ENCODE data around the gene DTX4.

Gene DTX4

DNA sequence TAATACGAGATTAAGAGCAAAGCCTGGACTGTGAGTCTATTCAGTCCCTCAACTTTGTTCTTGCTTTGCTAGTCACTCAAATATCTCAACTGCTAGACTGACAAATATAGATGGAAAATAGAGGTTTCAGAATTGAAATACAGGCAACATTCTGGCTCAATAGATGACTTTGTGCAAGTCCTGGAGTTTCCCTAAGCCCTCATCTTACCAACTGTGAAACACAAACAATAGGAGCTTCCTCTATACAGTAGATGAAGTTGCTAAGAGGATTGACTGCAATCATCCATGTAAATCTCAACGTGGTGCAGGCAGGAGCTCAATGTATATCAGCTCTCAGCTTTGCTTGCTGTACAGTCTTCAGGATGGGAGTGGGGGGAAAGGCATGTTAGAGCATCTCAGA, 47.0 kb downstream of the DTX4 start:
- Histone ChIP-seq H3K9me3 (ENCODE audit: control insufficient read depth, insufficient read depth, low read depth, low read length) (no peaks in the 10 kb centered on the region), H3K27ac (ENCODE audit: extremely low read depth, low read depth, low read length) (no peak overlapping the region), H3K4me3 (ENCODE audit: low read depth, low read length) (no peak overlapping the region), H3K36me3 (ENCODE audit: control insufficient read depth in 2 of 2, insufficient read depth in 1 of 2, low read length in 2 of 2) (no peaks in the 10 kb centered on the region), H3K4me1 (ENCODE audit: control insufficient read depth, insufficient read depth, low read length) (no peaks in the 10 kb centered on the region)
- ChIA-PET CTCF (no interaction called here), POLR2A (no interaction called here)
- TF ChIP-seq IKZF3 (tag by site-specific recombination; IDR thresholded peaks at IDR 0.05) (no peak), ZNF221 (tag by site-specific recombination; IDR thresholded peaks at IDR 0.05; ENCODE audit: borderline replicate concordance) (no peak), ZNF404 (tag by site-specific recombination; IDR thresholded peaks at IDR 0.05) (no peak), ZNF350 (tag by site-specific recombination; IDR thresholded peaks at IDR 0.05) (no peak)

DNA sequence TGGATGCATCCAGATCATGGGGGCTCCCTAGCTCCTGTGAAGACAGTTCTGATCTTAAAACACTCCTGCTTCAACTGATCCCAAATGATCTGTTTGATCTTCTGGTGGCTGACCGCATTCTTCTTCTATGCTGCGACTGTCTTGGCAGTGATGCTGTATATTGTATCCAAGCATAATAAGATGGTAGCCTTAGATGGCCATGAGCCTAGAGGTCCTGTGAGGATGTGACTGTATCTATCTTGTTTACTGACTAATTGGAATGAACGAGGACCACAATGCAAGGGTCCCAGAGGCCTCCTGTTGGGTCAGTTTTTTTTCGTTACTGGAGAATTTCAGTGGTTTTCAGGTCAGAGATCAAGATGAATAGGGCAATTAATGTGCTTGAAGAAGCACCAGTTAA, 47.9 kb downstream of the DTX4 start:
- ChIA-PET POLR2A (no interaction called here), CTCF (interaction anchor here (0.6 to 1.0 kb wide), 3 partner anchors 18 to 289 kb away, joined by 3 read pairs; partner anchors contain the start of gene DTX4)
- no peaks in the 10 kb centered on the region for H3K9me3 ChIP-seq (ENCODE audit: control insufficient read depth, insufficient read depth, low read depth, low read length)
- no peak overlapping the region for H3K27ac ChIP-seq (ENCODE audit: extremely low read depth, low read depth, low read length)
- no peaks in the 10 kb centered on the region for H3K36me3 ChIP-seq (ENCODE audit: control insufficient read depth in 2 of 2, insufficient read depth in 1 of 2, low read length in 2 of 2)
- TF ChIP-seq, protein P1, sequence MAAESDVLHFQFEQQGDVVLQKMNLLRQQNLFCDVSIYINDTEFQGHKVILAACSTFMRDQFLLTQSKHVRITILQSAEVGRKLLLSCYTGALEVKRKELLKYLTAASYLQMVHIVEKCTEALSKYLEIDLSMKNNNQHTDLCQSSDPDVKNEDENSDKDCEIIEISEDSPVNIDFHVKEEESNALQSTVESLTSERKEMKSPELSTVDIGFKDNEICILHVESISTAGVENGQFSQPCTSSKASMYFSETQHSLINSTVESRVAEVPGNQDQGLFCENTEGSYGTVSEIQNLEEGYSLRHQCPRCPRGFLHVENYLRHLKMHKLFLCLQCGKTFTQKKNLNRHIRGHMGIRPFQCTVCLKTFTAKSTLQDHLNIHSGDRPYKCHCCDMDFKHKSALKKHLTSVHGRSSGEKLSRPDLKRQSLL (tag by site-specific recombination; IDR thresholded peaks at IDR 0.05), result no peak
- no peak for TF ChIP-seq HOXA7 (CRISPR knock-in tag; IDR thresholded peaks at IDR 0.05; ENCODE audit: borderline replicate concordance)
- no peak for TF ChIP-seq ZNF560 (tag by site-specific recombination; IDR thresholded peaks at IDR 0.05; ENCODE audit: borderline replicate concordance)
- no peak for TF ChIP-seq ZNF549 (tag by site-specific recombination; IDR thresholded peaks at IDR 0.05)
- no peak for TF ChIP-seq KLF10 (tag by site-specific recombination; IDR thresholded peaks at IDR 0.05)
- no peak overlapping the region for H3K4me3 ChIP-seq (ENCODE audit: low read depth, low read length)
- no peaks in the 10 kb centered on the region for H3K4me1 ChIP-seq (ENCODE audit: control insufficient read depth, insufficient read depth, low read length)

DNA sequence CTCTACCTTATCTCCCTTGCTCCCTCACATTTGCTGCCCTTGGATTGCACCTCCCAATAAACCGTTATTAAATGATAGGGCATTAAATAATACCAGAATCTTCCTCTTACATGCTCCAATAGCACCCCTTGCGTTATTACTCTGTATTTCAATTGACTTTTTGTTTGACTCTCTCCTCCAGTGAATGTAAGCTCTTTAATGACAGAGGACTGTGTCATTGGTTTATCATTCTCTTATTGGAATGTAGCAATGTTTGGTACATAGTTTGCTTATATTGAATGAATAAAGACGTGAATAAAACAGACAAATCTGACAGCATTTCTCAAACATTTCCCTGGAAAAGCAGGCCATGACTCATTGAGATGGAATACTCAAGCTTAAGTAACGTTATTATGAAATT, 49.5 kb downstream of the DTX4 start:
- ChIA-PET POLR2A (no interaction called here), CTCF (interaction anchor here (1.0 kb wide), 1 partner anchor 63 kb away, joined by 3 read pairs; no protein-coding TSS in a partner anchor)
- H3K27ac ChIP-seq (ENCODE audit: extremely low read depth, low read depth, low read length), result no peak overlapping the region
- H3K4me3 ChIP-seq (ENCODE audit: low read depth, low read length), result no peak overlapping the region
- no peaks in the 10 kb centered on the region for H3K4me1 ChIP-seq (ENCODE audit: control insufficient read depth, insufficient read depth, low read length)
- no peak for TF ChIP-seq ZNF76 (tag by site-specific recombination; IDR thresholded peaks at IDR 0.05; ENCODE audit: borderline replicate concordance, low read depth)
- TF ChIP-seq, protein P2, sequence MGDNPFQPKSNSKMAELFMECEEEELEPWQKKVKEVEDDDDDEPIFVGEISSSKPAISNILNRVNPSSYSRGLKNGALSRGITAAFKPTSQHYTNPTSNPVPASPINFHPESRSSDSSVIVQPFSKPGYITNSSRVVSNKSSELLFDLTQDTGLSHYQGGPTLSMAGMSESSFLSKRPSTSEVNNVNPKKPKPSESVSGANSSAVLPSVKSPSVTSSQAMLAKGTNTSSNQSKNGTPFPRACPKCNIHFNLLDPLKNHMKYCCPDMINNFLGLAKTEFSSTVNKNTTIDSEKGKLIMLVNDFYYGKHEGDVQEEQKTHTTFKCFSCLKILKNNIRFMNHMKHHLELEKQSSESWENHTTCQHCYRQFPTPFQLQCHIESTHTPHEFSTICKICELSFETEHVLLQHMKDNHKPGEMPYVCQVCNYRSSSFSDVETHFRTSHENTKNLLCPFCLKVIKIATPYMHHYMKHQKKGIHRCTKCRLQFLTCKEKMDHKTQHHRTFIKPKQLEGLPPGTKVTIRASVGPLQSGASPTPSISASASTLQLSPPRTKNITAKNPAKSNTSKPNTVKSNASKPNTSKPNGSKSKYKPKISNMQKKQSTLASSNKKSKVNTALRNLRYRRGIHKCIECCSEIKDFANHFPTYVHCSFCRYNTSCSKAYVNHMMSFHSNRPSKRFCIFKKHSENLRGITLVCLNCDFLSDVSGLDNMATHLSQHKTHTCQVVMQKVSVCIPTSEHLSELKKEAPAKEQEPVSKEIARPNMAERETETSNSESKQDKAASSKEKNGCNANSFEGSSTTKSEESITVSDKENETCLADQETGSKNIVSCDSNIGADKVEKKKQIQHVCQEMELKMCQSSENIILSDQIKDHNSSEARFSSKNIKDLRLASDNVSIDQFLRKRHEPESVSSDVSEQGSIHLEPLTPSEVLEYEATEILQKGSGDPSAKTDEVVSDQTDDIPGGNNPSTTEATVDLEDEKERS (tag by site-specific recombination; IDR thresholded peaks at IDR 0.05), result no peak
- TF ChIP-seq GLI2 (tag by site-specific recombination; IDR thresholded peaks at IDR 0.05; ENCODE audit: borderline replicate concordance, low read depth), result no peak
- no peak for TF ChIP-seq ZFHX2 (tag by site-specific recombination; conservative IDR thresholded peaks at IDR 0.05)
- no peak for TF ChIP-seq GLI4 (tag by site-specific recombination; IDR thresholded peaks at IDR 0.05)
- TF ChIP-seq YY1 (tag by site-specific recombination; IDR thresholded peaks at IDR 0.05), result no peak
- TF ChIP-seq ZBTB8A (tag by site-specific recombination; IDR thresholded peaks at IDR 0.05), result no peak
- TF ChIP-seq ZNF24 (tag by site-specific recombination; IDR thresholded peaks at IDR 0.05), result no peak
- no peak for TF ChIP-seq ZNF140 (tag by site-specific recombination; IDR thresholded peaks at IDR 0.05)
- no peak for TF ChIP-seq PRDM1 (tag by site-specific recombination; IDR thresholded peaks at IDR 0.05)
- no peak for TF ChIP-seq ZNF560 (tag by site-specific recombination; IDR thresholded peaks at IDR 0.05; ENCODE audit: borderline replicate concordance)
- TF ChIP-seq ZNF701 (tag by site-specific recombination; IDR thresholded peaks at IDR 0.05), result no peak
- no peaks in the 10 kb centered on the region for H3K9me3 ChIP-seq (ENCODE audit: control insufficient read depth, insufficient read depth, low read depth, low read length)
- no peaks in the 10 kb centered on the region for H3K36me3 ChIP-seq (ENCODE audit: control insufficient read depth in 2 of 2, insufficient read depth in 1 of 2, low read length in 2 of 2)

Measured in HEK293 (cell line).